ENCODE measurements around the gene HS1BP3. TPM values are rescaled to one million over a fixed set of nuclear protein-coding genes. Genes with fewer than 3 reads are reported as not detected.

HS1BP3 gene
- total RNA-seq, 1 donor = 18.0 TPM

DNA sequence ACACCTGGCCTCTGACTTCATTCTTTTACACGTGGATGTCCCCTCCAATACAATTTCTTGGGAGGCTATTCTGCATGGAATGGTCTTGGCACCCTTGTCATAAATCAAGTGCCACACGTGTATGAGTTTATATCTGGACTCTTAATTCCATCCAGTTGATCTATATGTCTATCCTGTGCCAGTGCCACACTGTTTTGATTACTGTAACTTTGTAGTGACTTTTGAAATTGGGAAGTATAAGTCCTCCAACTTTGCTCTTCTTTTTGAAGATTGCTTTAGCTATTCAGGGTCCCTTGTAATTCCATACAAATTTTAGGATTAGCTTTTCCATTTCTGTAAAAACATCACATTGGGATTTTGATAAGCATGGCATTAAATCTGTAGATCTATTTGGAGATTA, 43.5 kb downstream of the HS1BP3 start:
- no peak for DNase-seq (ENCODE audit: low read depth in 2 of 3, low spot score in 2 of 3)

DNA sequence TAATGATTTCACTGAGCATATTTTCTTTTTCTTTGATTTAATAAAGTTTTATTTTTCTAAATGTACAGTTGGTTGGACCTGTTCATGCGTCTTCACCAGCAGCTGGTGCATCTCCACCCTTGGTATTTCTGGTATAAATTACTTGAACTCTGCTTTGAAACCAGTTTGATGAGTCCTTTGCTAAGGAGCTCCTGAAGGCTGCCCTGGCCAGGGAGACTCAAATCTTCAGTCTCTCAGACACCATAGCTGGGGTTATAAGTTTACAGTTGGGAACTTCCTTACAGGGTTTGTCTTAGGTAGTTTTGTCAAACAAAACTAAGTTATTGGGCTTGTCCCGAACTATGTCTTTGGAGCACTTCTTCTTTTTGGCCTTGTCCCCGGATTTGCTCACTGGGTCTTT, 44.7 kb downstream of the HS1BP3 start:
- no peak for DNase-seq (ENCODE audit: low read depth in 2 of 3, low spot score in 2 of 3)

DNA sequence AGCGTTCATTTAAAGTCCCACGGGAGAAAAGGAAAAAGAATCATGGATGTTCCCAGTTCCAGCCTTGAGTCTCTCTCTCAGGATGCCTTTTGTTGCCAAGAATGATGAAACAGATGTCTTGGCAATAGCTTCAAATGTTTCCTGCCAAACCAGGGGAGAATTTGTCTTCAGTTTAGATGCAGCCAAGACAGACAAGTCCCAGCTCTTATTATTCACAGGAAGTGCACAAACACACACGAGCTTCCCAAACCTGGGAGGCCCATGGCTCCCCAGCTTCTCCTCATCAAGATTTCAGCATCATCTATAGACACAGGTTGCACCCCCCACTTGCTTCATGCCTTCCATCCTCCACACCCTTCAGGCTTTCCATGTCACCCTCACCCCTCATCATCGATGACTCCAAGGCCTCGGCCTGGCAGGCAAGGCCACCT, 45.9 kb downstream of the HS1BP3 start:
- no peak for DNase-seq (ENCODE audit: low read depth in 2 of 3, low spot score in 2 of 3)

DNA sequence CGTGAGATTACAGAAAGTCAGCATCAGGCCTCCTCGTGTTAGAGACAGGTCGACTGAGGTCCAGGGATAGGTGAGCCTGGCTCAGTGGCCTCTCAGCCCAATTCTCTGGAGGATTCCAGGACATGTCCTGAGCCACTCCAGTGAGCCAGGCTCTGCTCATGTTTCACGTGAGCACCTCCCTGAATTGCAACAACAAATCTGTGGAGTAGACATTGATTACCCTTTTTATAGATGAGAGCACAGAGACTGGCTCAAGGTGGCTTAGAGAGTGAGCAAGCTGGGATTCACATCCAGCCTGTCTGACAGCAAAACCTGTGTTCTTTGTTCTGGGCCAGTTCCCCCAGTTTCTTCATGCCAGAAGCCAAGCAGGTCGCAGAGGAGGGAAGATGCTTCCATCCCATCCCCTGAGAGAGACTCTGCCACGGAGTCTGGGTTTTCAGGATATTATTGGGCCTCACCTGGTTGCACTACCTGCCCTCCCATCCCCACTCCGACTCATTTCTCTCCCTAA, 46.4 kb downstream of the HS1BP3 start:
- no peak for DNase-seq (ENCODE audit: low read depth in 2 of 3, low spot score in 2 of 3)

DNA sequence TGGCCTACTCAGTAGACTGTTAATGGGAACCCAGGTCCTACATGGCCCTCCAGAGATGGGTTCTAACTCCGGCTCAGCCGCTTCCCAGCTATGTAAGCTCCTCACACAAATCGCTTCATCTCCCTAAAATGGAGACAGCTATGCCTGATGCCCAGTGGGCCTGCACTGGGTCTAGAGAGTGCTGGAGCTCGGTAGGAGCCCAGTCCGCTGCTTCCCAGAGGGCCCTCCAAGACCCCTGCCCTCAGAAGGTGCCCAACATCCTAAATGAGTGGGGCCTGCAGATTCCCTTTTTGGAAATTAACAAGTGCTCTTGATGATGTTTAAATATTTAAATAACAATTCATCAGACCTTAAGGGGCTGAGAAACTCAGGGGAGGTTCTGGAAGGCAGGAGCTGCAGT, 47.1 kb downstream of the HS1BP3 start:
- DNase-seq (ENCODE audit: low read depth in 2 of 3, low spot score in 2 of 3) = no peak

DNA sequence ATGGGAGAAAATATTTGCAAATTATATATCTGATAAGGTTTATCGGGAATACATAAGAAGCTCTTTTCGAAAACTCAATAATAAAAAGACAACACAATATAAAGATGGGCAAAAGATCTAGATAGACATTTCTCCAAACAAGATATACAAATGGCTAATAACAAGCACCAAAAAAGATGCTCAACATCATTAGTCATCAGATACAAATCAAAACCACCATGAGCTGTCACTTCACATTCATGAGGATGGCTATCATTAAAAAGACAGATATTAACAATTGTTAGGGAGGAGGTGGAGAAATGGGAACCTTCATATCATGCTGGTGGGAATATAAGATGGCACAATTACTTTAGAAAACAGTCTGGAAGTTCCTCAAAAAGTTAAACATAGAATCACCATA, 48.1 kb downstream of the HS1BP3 start:
- no peak for DNase-seq (ENCODE audit: low read depth in 2 of 3, low spot score in 2 of 3)

DNA sequence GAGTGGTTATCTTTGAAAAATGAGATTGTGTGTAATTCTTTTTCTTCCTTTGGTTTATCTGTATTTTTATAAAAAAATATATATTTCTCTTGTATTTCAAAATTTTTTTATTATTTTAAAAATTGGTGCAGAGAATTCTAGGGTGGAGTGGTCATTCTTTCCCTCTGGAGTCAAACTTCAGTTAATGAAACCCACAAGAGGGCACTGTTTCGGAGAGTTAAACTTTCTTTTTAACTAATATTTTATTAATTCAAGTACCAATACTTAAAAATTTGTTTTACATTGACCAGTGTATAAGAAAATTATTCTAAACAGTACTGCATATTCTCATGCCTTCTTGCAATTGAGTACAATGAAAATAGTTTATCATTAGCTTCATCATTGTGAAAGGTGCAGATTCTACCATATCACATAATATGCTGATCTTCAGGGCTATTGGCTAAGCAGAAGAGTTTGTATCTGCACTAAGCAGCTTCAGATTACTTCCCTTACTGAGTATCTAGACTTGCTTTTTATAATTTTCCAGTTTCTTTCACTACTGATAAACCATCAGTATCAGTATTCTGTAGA, 50.1 kb downstream of the HS1BP3 start:
- DNase-seq (ENCODE audit: low read depth in 2 of 3, low spot score in 2 of 3) = no peak

DNA sequence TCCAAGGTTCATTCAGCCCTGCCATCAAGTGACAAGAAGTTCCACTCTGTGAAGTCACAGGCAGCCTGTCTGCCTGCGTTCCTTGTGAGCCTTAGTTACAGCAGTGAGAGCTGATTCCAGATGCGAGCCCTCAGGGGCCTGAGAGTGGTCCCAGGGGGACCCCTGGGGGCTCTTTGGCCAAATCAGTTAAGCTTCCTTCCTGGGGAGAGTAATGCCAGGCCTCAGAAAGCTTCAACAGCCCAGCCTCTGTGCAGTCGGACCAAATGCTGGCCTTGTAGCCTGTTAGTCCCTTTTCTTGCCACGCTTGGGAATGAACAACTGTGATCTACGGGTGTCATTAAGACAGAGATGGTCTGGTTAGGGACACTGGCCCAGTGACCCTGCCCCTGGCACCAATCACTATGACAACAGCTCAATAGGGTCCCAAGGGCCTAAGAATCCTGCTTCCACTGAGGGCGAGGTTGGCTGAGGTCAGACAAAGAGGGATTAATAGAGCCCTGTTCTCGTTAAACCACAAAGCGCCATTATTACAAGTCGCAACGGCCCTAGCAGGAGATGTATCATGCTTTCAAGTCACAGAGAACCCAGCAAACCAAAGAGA, 50.9 kb downstream of the HS1BP3 start:
- no peak for DNase-seq (ENCODE audit: low read depth in 2 of 3, low spot score in 2 of 3)

DNA sequence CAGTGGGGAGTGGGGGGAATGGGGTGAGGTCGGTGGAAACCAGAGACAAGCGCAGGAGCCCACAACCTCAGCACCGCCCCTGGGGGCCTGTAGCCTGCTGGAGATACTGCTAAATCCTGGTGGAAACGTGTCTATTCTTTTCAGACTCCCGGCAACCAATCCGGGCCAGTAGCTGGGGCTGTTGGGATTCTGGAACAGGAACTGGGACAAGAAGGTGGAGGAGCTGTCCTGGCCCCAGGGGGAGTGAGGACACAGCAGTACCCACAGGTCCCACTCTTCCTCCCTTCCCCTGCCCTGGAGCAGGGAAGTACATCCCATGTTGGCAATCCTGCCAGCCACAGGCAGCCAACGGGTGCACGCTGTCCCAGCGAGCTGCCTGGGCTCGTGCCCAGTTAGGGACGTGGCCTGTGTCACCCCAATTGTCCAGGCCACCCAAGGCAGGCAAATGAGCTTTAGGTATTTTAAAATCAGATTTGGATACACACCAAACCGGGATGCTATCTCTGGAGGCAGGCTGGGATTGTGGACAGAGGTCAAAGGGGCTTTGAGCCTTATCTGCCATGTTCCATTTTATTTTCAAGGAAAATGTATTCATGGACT, 51.8 kb downstream of the HS1BP3 start:
- DNase-seq (ENCODE audit: low read depth in 2 of 3, low spot score in 2 of 3) = no peak

DNA sequence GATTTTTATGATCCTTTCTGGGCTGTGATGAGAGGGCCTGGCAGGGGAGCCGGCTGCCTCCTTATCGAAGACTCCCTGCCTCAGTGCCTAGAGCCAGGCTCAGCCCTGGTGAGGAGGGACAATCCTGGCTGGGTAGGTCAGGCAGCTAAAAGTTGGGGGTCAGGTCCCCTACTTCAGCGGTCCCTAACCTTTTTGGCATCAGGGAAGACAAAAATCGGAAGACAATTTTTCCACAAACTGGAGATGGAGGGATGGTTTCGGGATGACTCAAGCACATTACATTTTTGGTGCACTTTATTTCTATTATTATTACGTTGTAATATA, 53.1 kb downstream of the HS1BP3 start:
- DNase-seq (ENCODE audit: low read depth in 2 of 3, low spot score in 2 of 3) = no peak

DNA sequence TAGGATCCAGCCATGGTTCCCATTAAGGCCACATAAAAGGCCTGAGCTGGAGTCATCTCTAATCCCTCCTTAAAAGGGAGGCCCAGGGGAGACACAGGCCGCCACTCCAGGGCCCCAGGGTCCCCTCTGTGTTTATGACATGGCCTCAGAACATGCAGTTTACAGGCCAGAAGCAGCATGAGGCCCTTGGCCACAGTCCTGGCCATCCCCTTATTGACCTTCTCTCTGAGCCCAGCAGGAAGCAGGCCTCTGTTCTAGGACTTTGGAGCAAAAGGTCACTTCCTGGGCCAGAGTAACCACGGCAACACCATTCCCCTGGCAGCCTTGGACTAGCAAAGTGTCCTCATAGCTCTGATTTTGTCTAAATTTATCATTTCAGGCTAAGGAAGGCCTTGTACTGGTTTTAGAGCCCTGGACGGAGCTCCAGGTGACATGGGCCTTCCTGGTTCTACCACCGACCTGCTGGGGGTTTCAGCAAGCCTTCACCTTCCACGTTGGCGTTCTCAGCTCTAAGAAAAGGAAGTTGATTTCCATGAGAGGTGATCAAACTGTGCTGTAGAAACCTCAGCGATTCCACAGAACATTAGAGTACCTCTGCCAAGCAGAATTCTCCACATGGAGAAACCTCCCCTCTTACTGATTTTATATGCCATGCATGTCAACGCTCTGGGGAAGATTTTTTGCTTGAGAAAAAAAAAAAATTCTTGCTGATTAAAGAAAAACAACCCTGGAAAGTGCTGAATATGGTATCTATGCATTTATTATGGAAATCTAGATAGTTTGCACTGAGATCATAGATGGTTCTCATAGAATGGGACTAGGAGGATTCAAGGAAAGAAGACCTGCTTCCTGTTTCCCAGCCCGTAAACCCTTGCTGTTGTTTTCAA, 53.7 kb downstream of the HS1BP3 start:
- no peak for DNase-seq (ENCODE audit: low read depth in 2 of 3, low spot score in 2 of 3)

DNA sequence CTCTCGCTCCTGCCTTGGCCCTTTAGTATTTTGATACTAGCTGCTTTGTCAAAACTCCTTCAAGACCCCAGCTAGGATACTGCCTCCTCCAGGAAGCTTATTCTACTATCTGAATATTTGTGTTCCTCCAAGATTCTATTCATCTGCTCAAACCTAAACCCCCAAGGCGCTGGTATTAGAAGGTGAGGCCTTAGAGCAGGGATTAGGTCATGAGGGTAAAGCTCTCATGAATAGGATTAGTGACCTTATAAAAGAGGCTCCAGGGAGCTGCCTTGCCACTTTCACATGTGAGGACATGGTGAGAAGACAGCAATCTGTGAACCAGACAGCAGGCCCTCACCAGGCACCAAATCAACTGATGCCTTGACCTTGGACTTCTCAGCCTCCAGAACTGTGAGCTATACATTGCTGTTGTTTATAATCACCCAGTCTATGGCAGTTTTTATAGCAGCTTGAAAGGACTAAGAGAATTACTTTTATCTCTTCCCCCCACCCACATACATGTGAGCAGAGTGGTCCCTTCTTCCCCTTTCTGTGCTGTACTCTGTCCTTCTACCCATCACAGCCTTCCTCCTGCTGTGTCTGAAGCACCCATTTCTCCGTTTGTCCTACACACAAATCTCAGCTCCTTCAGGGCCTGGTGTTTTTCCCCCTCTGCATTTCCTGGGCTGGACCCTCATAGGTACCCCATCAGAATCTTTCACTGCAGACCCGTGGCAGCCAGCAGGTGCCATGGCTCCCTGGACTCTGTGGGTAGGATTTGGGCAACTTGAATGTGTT, 54.5 kb downstream of the HS1BP3 start:
- DNase-seq (ENCODE audit: low read depth in 2 of 3, low spot score in 2 of 3) = no peak

DNA sequence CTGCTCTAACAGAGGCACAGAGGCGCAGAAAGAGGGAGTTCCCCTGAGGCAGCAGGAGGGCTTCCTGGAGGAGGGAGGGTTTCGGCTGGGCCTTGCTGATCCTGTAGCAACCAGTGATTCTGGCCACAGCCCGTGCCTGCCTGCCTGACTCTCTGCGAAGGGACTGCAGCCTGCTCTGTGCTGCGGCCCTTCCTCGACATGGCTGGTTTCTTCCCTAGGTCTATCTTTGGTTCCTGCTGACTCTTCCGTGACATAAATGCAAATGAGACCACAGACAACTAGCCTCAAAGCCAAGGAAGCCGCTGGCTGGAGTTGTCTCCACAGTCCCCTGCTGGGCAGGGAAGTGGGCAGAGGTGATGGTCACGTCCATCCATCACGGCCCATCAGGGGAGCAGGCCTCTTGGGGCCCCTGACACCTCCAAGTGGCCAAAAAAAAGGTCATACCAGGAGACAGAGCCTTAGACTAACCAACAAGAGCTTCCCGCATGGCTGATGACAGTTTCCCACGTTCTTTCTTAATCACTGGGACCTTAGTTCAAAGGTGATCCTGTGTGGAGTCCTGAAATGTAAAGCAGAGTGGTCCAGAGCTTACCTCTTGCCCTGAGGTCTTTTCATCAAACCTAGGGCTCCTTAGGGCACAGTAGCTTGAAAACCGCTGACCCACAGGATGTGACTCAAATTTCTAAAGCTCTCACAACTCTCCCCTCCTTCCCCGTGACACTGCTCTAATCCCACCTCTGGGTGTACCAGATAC, 55.3 kb downstream of the HS1BP3 start:
- no peak for DNase-seq (ENCODE audit: low read depth in 2 of 3, low spot score in 2 of 3)

DNA sequence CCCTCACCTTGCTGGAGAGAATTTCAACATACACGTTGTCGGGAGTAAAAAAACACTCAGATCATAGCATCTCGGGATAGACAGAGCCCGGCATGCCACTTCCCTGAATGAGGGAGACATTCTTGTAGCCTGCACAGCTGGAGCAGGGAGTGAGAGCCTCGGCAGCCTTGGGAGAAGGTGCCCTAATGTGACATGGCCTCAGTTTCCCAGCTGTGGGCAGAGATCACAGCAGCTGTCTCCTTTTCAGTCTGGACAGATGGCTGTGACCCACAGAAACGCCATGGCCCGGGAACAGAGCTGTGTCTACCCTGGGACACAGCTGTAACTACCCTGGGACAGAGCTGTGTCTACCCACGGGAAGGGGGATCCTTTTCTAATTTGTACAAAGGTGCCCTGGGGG, 55.9 kb downstream of the HS1BP3 start:
- no peak for DNase-seq (ENCODE audit: low read depth in 2 of 3, low spot score in 2 of 3)

DNA sequence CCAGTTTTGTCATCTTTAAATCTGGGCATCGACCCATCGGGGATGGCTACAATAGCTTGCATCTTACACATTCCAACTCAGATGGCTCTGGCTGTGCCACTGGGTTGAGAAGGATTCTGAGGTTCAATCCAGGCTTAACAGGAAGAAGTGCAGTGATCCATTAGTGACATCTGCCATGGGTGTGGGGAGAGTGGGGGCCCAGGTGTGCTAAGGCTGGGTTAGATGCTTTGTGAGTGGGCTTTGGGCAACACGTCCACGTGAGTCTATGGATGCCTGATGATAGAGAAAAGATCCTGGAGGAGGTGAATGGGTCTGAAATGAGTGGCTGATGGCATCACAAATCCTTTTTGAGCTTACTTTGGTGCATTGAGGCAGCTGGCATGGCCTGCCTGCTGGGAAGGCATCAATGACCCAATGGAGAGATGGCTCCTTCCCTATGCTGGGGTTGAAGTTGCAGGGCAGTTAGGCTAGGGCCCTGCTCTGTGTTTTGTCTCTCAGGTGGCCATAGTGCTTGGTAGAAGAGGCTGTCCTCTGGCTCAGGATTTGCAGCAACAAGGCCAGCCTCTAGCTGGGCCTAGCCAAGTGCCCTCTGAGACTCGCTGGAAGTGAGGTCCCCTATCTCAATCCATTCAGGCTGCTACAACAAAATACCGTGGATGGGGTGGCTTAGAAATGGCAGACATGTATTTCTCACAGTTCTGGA, 56.7 kb downstream of the HS1BP3 start:
- no peak for DNase-seq (ENCODE audit: low read depth in 2 of 3, low spot score in 2 of 3)

DNA sequence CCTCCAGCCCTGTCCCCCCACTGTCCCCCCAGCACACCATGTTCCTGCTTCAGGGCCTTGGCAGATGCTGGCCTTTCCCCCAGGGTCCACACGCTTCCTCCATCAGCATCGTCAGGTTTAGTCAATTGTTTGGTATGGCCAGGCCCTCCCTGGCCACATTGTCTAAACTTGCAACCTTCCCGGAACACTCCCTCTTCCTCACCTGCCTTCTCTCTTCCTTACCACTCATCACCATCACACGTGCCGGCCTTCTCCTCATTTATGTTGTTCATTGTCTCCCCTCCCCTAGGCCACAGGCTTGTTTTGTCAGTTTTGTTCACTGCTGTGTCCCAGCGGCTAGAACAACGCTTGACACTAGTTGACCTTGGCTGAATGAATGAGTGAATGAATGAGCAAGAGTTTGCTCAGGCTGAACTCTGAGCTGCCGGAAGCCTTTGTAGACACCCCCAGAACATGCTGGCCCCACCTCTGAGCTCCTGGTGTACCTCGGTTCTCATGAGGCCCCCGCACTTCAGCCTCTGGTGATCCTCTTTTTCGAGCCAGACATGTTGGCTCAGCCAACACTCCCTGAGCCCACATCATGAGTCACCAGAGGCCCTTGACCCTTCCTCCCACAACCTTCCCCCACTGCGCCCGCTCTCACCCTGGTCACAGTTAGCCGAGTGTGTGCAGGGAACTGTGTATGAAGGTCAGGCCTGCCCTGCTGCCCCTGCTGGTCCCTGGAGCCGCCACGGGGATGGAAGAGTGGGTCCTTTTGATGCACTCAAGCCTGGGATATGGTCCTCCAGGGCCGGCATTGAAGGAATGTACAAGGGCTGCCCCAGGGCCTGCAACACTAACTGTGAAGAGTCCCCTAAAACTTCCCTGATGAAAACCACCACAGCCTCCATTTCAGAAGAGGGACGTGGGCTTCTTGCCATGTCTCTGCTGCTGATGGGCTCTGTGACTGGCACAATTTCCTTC, 57.5 kb downstream of the HS1BP3 start:
- DNase-seq (ENCODE audit: low read depth in 2 of 3, low spot score in 2 of 3) = no peak

DNA sequence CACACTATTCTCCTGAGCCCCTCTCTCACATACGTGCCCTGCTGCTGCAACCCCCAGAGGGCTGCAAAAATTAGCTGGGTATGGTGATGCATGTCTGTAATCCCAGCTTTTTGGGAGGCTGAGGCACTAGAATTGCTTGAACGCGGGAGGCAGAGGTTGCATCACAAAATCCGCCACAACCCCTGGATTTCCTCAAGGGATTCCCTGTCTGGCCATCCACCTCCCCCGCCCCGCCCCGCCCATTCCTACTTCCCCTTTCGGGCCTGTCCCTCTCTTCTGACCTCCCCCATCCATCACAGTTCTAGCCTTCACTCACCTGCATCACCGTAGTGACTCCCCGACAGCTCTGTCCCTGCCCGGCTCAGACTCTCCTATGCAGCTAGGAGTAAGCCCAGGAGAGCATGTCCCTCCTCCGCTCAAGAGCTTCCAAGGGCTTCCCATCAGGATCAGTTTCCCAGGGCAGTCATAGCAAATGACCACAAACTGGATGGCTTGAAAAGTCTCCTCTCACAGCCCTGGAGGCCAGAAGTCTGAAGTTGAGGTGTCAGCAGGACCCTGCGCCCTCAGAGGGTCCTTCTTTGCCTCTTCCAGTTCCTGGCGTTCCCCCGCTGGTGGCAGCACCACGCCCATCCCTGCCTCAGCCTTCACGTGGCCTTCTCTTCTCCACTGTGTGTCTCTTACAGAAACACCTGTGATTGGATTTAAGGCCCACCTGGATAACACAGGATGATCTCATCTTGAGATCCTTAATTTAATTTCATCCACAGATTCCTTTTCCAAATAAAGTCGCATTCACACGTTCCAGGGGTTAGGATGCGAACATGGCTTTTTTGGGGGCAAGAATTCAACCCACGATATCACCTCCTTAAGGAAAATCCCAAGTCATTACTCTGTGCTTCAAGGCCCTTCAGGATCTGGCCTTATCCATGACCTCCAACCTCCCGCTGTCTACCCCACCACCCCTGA, 58.5 kb downstream of the HS1BP3 start:
- DNase-seq (ENCODE audit: low read depth in 2 of 3, low spot score in 2 of 3) = no peak
